ENCODE data around the gene RELN. TPM values are rescaled to one million over a fixed set of nuclear protein-coding genes. Genes with fewer than 3 reads are reported as not detected.
"Not testable (repeated sequence)": the region's sequence is repeated elsewhere in the genome, so short reads cannot be mapped to it uniquely, and the experiment has no call there.

The RELN gene
- polyA plus RNA-seq, 12 donors = 3.0 to 21.0 (median 5.0) TPM; not detected in 1

DNA sequence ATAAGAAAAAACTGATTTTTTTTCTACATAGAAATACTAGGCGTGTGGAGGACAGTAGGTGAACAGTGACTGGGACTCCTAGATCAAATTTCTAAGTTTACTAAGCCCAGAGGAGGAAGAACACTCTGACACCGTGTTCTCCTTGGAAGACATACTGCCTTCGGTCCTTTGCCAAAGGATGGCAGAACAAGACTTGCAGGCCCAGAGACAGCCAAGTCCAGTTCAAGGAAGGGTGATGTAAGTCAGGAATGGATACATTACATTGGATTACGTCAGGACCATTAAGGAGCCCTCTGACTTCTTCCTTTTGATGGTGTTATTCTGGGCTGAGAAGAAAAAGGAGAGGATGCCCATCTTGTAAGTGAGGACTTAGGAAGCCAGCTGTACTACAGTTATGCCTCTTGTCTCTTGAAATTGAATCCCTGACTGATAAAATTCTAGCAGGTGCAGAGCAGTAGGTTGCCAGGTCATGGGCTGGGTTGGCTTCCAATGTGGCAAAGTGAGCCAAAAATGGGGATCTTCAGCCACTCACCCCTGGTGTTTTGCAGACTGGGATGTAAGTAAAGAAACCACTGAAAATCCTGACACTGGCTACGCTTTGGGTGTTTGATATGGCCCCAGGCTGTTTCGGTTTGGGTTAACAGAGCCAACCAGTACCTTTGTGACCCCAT, 45.1 kb downstream of the RELN start:
- no peak for DNase-seq

DNA sequence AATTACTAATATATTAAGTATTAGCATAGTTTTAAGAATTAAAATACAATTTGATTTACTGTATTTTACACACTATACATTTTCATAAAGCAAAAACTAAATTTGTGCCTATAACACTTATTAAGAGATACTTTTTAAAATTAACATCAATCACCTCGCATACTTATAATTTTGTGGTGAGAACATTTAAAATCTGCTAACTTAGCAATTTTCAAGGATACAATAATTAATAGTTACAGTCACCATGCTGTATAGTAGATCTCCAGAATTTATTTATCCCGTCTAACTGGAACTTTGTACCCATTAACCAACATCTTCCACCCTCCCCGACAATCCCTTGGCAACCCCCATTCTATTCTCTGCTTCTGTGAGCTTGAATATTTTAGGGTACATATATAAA, 47.5 kb downstream of the RELN start:
- DNase-seq = no peak

DNA sequence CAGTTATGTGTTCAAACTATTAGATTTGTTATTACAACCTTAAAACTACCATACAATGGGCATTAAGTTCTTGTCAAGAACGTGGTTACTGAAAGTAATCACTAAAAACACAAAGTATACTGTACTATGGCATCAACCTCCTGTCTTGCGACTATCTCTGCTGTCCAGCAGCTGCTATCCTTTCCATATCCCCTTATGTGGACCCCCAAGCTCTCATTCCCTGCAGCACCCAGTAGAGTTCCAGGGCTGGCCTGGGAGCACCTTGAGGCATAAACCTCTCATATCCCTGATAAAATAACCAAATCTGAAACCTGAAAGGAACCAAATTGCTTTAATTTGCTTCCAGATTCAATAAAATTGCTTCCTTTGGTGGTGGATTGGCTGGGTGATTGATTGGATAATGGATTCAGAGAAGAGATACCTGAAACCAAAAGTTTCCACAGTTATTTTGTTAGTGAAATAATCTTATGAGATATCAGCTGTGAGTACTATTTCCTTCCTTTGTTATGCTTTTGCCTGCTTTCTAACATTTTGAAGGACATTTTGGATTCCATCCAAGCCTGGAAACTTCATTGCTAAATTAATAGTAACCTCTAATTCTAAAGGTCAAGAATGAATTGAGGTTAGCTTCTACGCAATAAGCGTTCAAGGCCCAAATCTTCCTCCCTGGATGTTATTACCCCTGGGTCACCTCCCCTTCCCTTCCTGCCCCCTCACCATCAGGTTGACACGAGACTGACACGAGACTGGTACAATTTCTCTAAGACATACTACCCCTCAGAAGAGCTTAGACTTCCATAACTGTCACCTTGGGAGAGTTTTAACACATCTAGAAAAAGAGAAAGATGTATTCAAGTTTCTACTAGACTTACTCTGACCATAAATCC, 48.8 kb downstream of the RELN start:
- no peak for DNase-seq

DNA sequence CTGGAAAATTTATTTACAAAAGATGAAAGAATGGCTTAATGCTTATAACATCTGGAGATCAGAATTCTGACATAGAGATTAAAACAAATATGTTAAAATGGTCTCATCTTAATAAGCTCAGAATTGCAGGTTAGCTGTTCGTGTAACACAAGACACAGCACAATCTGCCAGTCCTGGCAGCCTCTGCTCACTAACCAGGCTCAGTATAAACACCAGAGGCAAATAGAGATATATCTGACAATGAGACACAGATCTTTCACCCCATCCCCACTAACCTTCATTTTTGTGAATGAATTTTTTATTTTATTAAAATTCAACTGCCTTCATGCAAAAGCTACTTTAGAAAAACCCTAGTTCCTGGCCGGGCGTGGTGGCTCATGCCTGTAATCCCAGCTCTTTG, 51.8 kb downstream of the RELN start:
- no peak for DNase-seq

DNA sequence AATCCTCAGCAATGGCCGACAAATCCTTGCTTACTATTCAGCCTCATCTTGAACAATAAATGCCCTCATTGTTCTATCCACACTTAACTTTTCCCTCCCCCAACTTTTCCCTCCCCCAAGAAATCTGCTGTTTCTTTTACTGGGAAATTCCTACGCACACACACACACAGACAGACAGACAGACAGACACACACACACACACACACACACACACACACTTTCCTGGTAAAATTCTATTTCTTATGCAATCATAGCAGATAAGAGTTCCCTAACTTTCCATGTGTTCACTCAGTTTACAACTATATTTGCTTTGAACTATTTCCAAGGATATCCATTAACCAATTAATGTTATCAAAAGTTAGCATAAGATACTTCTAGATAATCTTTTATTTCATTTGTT, 52.9 kb downstream of the RELN start:
- DNase-seq = no peak

DNA sequence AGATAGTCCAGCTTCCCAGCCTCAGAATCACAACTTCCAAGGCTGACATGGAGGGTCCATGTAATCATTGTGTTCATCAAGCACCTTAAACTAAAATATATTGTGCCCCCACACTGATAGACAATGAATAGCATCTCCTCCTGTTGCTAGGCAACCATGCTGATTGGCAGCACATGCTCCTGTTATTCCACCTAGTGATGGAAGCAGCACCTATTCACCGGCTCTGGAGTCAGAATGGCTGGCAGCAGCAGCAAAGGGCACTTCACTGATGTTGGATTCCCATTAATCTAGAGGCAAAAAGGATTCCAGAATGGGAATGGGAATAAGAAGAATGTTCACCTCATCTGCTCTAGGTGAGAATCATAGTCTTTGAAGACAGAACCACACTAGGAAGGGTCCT, 55.0 kb downstream of the RELN start:
- no peak for DNase-seq

DNA sequence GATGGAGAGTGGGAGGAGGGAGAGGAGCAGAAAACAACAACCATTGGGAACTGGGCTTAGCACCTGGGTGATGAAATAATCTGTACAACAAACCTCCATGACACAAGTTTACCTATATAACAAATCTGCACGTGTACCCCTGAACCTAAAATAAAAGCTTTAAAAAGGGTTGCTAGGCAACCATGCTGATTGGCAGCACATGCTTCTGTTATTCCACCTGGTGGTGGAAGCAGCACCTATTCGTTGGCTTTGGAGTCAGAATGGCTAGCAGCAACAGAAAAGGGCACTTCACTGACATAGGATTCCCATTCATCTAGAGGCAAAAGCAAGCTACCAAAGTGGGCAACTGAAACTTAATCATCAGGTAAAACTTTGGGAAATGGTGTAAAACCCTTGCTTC, 57.1 kb downstream of the RELN start:
- DNase-seq = no peak

DNA sequence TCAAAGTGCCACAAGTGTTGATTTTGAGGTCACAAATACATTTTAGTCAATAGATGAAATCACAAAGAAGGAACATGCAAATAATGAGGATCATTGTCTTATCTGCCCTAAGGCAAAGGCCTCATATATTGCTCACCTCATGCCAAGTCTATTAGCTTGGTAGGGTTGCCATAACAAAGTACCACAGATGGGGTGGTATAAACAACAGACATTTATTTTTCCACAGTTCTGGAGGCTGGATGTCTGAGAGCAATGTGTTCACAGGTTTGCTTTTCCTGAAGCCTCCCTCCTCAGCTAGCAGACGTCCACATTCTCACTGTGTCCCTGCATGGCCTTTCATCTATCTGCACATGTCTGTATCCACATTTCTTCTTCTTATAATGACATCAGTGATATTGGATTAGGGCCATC, 59.6 kb downstream of the RELN start:
- DNase-seq = no peak

DNA sequence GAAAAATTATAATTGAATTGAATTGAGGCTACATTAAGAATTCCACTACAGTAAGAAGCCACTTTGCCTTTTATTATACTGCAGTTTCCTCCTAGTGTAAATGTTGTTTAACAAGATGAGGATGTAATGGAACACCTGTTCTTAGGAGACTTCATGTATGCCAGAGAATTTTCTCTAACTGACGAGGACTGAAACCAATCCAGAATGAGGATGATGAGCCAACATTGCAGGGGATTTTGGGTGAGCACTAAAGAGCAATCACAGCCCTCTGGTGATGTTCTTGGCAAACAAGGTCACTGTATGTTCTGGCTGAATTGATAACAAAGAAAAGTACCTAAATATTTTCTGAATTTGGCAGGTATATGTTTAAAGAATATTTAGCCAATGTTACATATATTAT, 60.9 kb downstream of the RELN start:
- DNase-seq = no peak

DNA sequence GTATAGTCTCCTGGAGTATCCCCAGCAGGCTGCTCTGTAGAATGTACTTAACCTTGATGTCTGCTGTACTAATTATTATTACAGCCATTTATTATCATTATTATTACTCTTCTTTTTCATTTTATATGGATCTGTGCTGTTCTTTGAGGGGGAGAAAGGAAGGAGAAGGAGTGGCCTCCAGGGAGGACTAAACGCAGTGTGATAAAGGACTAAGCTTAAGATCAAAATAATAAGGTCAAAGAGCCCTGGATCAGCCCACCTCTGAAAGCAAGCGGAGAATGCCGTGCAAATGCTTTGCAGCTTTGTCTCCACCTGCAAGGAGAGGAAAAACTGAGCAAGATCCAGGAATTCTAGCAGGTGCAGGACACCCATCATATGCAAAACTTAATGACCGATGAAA, 65.3 kb downstream of the RELN start:
- no peak for DNase-seq

DNA sequence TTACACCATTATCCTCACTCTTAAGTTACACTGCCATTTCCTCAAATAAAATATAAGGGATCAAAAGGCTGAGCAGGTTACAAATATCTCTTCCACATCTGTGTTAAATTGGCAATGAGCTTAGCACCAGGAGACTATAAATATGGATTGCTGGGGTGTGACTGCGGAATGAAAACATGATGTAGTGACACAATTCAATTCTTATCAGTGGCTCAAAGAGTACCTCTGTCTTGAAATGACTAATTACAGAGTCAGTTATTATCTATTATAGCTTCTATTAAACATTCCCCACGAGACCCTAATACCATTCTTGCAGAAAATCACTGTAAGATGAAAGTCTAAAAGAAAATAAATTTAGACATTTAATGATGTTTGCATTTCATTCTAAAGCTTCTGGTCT, 67.1 kb downstream of the RELN start:
- no peak for DNase-seq

DNA sequence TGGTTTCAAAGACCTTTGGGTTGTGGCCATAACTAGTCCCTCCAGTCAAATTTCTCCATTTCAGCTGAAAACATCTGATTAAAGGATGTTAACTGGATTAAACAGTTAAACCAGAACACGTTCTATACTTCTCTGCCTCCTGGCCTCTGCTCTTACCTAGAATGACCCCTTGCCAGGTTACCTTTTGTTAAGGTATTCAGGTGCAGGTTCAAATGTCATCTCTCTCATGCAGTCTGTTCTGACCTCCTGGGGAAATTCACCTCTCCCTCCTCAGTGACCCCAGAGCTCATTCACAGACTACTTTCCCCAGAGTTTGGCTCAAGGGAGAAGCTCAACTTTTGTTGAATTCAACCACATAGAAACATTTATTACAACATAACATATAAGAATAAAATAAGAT, 67.8 kb downstream of the RELN start:
- DNase-seq = no peak

DNA sequence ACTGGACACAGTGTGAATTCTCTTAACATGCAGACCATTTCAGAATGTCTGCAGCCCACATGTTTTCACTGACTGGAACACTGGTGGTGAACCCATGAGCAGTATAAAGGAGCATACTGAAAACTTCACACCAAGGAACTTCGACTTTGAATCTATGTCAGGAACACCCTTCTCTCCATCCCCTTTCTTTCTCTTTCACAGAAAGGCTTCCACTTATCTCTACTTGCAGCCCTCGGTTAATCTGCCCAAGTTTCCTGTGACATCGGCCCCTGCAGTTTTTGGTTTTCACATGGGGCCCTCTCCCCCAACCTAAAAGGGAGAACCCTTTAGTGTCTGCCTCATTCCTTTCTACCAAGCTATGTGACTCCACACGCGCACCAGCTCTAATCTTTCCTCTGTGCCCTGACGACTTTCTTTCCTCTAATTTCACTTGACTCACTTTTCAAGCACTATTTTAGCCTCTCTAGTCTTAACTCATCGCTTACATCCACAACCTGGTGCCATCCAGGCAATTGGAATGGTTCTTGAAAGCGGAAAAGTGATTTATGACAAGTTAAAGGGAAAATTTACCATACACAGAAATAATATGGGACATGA, 70.1 kb downstream of the RELN start:
- no peak for DNase-seq

DNA sequence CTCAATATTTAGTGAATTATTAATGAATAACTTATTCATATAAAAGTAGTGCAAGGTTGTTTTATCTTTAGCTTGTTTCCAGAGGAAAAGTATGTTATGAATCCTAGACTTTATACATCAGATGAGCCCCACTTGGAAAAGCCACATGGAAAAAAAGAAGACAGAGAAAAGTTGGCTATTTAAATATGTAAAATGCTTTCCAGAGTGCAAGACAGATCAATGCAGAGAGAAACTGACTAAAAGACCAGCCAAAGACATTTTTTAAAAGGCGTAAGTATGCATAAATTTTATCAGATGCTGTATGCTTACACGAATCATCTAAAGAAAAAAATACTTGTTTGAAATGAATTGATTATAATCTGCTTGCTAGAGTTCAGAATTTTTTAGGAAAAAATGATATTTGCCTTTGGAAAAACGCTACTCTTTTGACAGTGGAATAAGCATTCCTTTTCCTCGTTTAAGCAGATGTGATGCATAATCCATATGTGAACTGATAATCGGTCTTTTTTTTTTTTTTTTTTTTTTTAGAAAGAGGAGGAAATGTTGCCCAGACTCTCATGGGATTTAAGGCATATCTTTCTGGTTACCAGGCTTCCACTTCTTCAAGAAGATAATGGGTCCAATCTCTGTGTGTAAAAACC, 70.7 kb downstream of the RELN start:
- DNase-seq = peak; percentile 24

DNA sequence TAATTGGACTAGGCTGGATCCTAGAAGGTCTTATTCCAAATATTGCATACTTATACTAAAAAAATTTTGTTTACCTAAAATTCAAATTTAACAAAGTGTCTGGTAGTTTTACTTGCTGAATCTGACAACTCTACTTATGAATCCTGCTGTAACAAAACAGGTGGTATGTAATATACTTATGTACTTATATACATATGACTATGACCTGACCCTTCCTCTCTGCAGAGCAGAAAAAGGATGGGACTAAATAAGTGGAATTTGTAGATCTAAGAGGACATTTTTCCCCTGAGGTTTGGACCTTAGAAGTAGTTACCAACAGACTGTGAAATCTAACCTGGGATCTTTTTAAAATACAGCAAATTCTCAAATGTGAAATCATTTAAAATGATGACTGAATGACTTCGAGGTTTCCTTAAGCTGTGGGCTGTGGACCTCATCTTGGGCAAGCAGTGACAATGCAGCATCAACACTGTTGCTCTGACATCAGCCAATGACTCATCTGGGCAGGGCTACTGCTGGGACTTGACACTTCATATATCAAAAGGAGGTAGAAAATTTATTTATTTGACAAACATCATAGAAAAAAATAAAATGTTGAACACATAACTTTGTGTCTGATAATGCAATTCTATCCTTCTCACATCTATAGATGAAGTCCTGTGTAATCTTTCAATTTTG, 73.6 kb downstream of the RELN start:
- DNase-seq = no peak

DNA sequence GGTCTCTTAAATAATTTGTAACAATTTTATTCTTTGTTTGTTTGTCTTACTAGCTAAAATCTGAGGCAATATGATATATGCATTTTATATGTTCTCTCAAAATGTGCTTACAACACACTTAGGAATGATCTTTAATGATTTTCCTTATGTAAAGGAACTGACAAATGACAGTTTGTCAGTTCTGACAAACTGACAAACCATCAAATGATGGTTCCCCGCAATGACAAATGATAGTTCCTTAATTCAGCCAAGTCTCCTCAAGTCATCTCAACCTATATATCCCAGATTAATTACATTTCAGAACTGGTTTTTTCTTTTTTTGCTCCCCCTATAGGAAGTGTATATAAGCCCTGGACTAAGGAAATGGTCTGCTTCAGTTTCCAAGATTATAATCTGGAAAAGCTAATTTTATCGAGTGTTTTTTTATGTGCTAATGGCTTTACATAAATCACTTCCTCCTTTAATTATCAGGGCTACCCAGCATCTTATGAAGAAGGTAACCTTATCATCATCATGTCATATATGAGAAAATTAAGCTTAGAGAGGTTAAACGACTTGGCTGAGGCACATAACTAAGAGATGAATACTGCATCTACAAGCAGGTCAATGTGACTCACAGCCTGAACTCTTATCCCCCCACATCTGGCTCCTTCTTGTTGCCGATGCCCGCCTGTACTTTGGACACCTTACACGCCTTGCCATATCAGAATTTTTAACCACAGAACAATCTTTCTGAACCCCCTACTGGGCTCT, 75.1 kb downstream of the RELN start:
- DNase-seq = no peak

DNA sequence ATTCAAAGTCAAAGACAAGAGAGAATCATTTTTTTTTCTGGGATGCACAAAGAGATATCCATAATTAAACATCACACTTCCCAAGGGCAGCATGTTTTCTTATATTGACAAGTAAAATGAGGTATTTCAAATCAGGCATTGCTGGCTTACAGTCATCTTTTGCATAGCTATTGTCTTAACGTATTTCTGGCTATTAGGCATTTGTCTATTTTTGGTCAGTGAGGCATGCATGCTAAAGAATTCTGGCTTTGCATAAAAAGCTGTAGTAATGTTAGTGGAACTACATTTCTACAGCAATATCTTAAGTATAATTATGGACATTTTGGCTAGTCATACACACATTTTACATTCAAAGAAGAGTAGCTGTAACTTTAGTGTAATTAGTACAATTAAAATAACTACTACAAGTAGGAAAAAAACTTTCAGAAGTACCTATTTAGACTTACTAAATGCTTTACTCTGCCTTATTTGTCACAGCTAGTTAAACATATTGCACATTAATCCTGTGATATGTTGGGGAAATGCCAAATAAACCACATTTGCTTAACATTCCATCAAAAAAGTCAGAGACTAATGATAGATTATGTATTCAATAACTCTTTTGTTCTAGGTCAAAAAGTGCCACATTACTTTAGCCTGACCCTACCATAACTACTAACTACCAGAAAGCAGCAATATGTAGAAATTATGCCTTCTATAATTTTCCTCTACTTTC, 76.4 kb downstream of the RELN start:
- DNase-seq = no peak

DNA sequence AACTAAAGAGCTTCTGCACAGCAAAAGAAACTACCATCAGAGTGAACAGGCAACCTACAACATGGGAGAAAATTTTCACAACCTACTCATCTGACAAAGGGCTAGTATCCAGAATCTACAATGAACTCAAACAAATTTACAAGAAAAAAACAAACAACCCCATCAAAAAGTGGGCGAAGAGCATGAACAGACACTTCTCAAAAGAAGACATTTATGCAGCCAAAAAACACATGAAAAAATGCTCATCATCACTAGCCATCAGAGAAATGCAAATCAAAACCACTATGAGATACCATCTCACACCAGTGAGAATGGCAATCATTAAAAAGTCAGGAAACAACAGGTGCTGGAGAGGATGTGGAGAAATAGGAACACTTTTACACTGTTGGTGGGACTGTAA, 78.4 kb downstream of the RELN start:
- DNase-seq = not testable (repeated sequence)

DNA sequence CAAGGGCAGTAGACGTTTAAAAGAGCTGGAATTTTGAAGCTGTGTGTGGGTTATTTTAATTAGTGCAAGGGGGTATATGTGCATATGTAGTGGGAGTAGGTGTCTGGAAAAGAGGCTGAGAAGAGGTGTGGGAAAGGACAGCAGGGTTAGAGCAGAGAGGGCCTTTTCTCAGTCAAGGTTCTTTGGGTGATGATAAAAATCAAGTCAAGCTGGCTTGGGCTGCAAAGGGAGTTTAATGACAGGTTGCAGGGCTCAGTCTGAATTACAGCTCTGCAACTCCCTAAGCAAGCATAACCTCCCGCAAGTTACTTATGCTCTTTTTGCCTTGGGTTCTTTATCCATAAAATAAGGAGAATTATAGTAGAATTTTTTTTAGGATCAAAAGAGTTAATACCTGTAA, 83.5 kb downstream of the RELN start:
- no peak for DNase-seq

DNA sequence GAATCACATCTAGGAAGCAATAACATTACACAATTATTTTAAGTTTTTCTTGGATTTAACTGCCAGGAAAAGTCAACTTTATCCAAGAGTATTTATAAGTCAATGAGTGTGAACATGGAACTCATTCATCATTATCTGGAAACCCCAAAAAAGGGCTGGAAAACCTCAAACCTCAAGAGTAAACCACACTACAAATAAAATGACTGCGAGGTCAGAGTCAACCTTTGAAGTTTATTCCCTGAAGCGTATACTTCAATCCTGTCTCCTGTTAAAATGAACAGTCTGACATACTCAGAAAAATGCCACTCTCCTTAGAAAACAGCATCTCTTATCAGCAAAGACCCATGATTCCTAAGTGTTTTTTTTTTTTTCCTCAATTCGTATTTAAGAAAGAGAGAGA, 86.5 kb downstream of the RELN start:
- DNase-seq = no peak

DNA sequence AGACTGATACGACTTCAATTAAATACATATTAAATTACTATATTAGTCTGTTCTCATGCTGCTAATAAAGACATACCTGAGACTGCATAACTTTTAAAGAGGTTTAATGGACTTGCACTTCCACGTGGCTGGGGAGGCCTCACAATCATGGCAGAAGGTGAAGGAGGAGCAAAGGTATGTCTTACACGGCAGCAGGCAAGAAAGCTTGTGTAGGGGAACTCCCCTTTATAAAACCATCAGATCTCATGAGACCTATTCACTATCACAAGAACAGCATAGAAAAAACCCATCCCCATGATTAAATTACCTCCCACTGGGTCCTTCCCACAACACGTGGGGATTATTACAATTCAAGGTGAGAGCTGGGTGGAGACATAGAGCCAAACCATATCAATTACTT, 92.6 kb downstream of the RELN start:
- DNase-seq = not testable (repeated sequence)
